ENCODE measurements around the gene BCL11B.

- TF ChIP-seq EZH2 (IDR thresholded peaks at IDR 0.05; ENCODE audit: borderline replicate concordance, low read length) (no peak), CTCF (IDR thresholded peaks at IDR 0.05; ENCODE audit: low read length) (no peak)
Measured at GRCh38 chr14:99237288-99237687, 34.7 kb downstream of the BCL11B start.
